Left kidney (tissue), 8 donors: ENCODE measurements around the gene PSMD1. TPM values are rescaled to one million over a fixed set of nuclear protein-coding genes. Genes with fewer than 3 reads are reported as not detected.
"Not testable (repeated sequence)": the region's sequence is repeated elsewhere in the genome, so short reads cannot be mapped to it uniquely, and the experiment has no call there.

Experiments used
- DNase-seq: peaks from one replicate; pipeline ENCODE4 v3.0.0-alpha.2; 2013
- long read RNA-seq, 8 donors: transcript quantifications; one replicate each; lab custom pipeline, GENCODE V29; 2026
- polyA plus RNA-seq: library from polyadenylated mRNA; unstranded; fragments of 120-200 nt; gene quantifications from one replicate; pipeline ENCODE4 v1.2.1, GENCODE V29; 2013; ENCODE audit not compliant: insufficient read length

The PSMD1 gene
- 111 TPM for polyA plus RNA-seq
- long read RNA-seq, donor 1, transcript PSMD1-212 (2 exons, 546 nt): major isoform, 13 of 44 reads
- long read RNA-seq, donor 1, partial matches to known transcripts: 26 of 44 reads
- long read RNA-seq, donor 1, other reads (novel, unspliced or antisense): 0 of 44 reads
- long read RNA-seq, donor 2, partial matches to known transcripts: 26 of 30 reads
- long read RNA-seq, donor 2, other reads (novel, unspliced or antisense): 0 of 30 reads
- long read RNA-seq, donor 3, transcript PSMD1-212 (2 exons, 546 nt): major isoform, 5 of 24 reads
- long read RNA-seq, donor 3, partial matches to known transcripts: 19 of 24 reads
- long read RNA-seq, donor 3, other reads (novel, unspliced or antisense): 0 of 24 reads
- long read RNA-seq, donor 4, partial matches to known transcripts: 12 of 18 reads
- long read RNA-seq, donor 4, other reads (novel, unspliced or antisense): 0 of 18 reads
- long read RNA-seq, donor 5, transcript PSMD1-201 (25 exons, 3,326 nt): minor isoform, 6 of 50 reads
- long read RNA-seq, donor 5, transcript PSMD1-212 (2 exons, 546 nt): major isoform, 7 of 50 reads
- long read RNA-seq, donor 5, partial matches to known transcripts: 37 of 50 reads
- long read RNA-seq, donor 5, other reads (novel, unspliced or antisense): 0 of 50 reads
- long read RNA-seq, donor 6, partial matches to known transcripts: 22 of 26 reads
- long read RNA-seq, donor 6, other reads (novel, unspliced or antisense): 0 of 26 reads
- long read RNA-seq, donor 7, transcript PSMD1-212 (2 exons, 546 nt): major isoform, 7 of 57 reads
- long read RNA-seq, donor 7, partial matches to known transcripts: 48 of 57 reads
- long read RNA-seq, donor 7, other reads (novel, unspliced or antisense): 0 of 57 reads
- long read RNA-seq, donor 8, partial matches to known transcripts: 10 of 12 reads
- long read RNA-seq, donor 8, other reads (novel, unspliced or antisense): 0 of 12 reads

DNA sequence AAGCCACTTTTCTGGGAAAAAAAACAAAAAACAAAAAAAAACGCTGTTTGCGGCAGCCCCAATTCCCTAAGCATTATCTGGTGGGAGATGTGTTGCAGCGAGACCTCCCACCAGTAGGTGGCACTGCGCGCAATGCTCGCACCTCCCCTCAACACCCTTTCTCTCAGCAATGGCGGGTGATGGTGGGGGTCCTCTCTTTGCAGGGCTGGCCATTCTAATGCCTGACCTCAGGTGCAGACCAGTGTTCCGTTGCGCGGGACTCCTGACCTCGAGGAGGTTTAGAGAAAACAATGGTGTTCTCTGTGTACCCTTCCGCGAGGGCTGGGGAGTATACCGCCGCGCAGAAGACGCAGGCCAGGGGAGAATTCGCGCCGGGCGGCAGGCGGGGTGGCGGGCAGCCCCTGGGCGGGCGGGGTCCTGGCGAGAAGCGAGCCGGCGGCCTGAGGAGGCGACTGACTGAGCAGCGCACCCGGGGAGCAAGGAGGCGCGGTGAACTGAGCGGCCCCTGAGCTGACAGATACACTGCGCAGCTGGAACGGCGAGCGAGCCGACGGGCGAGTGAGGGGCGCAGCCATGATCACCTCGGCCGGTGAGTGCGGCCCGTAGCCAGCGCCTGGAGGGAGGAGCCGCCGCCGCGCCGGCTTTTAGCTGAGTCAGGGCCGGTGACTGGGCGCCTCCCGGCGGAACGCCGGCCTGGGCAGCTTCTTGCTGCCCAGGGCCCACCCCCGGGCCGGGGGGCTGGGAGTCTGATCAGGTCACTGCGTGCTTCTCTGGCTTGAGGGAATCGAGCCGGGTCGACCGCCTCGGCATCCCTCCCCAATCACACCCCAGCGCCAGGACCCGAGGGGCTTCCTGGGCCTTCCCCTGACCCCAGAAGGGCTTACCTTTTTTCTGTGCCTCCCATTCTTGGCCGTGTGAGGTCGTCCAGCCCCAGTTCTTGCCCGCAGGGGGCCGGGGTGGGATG lies at the start of gene PSMD1:
PSMD1 (plus strand) TSS at position 415 of the 964 bp plus-strand sequence; CDS start at position 574, 159 bp downstream.
- DNase-seq: peak; percentile 93

DNA sequence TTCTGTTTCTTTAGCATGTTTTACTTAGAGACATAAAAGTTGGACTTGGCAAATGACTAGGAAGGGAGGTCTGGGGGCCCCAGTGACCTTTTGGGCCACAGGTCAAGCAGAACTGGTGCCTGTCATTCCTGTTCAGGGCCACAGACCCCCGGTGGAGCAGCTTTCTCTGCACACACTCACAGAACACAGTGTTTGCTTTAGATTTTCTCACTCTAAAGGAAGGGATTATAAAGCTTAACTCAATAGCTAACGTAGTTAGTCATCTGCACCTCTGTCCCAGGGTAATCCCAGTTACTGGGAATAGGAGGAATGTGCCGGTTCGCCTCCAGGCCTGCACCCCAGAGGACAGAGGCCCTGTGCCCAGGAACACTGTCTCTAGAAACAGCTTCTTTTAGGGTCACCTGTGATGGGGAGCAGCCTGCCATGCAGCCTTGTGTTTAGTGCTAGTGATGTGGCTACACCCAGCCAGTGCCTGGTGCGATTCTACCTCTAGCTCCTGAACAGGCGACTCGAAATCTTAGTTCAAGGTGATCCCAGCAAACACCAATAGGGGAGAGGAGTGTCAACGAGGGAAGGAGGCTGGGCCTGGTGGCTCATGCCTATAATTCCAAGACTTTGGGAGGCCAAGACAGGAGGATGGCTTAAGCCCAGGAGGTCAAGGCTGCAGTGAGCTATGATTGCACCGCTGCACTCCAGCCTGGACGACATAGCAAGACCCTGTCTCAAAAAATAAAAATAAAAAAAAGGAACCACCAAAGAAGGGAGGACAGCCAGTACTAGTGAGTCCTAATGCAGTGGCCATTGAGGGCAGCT lies 49.2 kb upstream of the PSMD1 start:
- DNase-seq: no peak

DNA sequence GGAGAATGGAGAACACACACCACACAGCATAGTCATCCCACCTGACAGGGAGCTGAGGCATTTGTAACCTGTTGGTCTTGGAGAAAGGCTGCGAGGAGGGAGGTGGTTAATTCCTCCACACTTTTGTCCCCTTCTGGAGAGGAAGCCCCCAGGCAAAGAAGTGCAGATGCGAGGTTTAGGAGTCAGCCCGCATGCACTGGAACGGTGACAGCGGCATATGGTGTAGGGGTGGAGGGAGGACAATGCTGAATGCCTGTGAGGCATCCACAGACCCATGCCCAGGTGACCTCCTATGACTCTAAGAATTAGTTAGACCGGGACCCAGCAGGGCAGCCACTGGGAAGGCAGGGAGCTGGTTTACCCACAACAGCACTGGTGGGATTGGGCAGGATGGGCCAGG lies 48.5 kb upstream of the PSMD1 start:
- DNase-seq: no peak

DNA sequence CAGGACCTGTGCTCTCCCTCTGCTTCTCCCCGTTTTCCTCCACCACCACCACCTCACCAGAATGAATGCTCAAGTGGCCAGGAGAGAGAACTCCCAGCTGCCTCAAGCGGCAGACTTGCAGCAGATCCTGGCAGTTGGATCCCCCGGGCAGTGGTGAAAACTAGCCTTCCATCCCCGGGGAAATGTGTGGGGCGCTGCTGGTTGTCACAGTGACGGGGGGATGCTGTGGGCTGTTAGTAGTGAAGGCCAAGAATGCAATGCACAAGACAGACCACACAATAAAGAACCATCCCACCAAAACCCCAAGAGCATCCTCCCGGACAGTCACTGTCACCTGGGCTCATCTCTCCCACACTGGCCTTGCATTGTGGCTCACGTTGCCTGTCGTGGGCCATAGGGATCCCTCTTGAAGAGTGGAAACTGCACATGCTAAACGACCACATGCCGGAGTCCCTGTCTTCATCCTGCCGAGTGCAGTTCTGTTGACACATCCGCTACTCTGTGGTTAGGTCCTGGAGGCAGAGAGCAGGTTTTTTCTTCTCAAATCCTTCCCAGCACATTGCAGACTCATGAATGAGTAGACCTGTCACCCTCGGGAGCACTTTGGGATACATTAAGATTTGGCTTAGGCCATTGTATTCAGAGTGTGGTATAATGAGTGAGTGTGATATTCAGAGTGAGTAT lies 47.3 kb upstream of the PSMD1 start:
- no peak for DNase-seq

DNA sequence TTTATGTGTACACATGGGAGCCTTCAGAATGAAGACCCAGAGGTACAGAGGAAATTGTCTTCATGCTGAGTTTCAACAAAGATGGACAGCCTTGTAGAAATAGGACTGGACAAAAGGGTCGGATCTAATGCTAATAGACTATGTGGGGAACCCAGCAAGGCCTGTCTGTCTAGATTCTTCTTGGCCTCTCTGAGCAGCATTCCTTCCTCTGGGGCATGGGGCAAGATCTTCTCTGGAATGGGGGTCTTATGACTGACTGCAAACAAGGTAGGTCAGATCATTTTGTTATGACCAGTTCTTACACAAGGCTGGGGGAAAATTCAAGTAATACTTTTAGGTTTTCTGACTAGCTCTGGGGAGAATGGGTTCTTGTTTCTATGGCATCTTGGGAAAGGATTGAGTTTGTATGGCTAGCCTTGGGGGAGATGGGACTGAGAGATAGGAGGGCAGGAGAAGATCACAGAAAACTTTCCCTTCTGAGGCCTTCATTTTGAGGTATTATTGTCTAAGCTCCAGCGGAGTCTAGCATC lies 46.4 kb upstream of the PSMD1 start:
- DNase-seq: no peak

DNA sequence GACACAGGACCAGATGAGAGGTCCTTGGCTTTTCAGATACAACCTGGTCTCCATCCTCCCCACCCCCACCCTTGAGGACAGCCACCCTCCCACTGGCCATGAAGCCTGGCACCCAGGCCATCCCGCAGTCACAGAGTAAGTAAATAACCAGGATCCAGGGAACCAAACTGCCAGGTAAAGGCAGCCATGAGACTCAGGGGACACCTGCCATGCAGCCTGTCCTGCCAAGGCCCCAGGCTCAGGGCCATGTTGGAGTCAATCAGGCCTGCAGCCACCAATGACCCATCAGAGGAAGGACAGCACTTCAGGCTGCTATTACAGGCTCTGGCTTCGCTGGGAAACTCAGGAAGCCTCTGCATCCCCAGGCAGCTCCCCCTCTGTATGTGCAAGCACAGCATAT lies 45.1 kb upstream of the PSMD1 start:
- no peak for DNase-seq

DNA sequence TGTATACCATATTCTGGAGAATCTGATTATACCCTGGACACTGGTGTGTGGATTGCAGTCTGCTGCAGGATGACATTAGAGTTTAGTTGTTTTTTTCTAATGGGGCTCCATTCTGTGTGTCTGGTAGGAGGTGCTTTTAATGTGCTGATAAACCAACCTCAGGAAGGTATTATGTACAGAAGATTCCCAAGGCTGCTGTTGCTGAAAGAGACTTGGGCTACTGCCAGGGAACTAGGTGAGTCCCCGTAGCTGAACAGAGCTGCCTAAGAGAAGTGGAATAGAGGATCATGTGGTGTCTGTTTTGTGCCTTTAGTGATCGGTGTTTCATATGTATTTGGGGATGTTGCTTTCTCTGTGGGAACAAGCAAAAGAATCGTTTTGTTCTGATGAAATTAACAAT lies 44.2 kb upstream of the PSMD1 start:
- no peak for DNase-seq

DNA sequence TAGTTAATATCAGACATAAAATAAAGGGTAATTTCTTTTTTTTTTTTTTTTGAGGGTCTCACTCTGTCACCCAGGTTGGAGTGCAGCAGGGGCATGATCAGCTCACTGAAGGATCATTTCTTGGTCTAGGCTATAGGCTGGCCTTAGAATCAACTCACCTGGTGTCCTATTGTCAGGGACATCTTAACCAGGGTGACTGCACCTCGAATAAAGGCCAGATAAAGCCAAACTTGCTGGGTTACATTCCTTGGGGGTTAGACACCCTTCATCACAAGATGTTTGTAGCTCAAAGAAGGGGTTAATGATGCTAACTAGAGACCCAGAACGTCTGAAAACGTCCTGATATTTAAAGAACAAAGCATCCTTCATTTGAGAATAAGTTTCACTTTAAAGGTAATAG lies 42.8 kb upstream of the PSMD1 start:
- no peak for DNase-seq

DNA sequence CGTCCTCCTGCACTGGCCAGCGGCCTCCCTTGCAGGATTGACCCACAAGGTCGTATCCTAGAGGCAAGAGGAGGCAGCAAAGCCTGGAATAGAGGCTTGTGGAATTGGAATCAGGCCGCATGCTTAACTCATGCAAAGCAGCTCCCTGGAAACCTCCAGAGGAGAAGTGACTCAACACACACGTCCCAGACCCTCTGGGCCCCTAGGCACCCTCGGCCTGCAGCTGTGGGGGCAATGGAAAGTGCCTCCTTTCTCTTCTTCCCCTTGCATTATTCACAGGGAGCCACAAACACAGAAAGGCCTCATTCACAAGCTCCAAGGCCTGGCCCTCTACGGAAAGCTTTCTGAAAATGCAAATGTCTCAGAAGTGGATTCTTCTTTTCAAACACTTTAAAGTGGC lies 41.2 kb upstream of the PSMD1 start:
- no peak for DNase-seq

DNA sequence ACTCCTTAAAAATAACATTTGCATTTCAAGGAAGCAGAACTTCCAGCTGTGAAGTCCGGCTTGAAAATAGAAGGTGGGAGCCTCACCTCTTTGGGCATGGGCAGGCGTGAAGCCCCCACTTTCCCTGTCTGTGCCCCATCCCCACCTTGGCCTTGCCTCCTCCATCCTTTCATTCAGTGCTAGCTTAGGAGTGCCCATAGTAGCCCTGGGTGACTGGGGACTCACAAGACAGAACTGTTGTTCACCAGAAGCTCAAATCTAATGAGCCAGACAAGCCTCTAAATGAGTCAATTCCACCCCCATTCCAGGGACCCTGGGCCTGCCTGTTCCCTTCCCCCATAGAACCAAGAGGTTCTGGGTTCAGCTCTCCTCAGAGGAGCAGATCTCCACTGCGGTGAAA lies 40.7 kb upstream of the PSMD1 start:
- no peak for DNase-seq

DNA sequence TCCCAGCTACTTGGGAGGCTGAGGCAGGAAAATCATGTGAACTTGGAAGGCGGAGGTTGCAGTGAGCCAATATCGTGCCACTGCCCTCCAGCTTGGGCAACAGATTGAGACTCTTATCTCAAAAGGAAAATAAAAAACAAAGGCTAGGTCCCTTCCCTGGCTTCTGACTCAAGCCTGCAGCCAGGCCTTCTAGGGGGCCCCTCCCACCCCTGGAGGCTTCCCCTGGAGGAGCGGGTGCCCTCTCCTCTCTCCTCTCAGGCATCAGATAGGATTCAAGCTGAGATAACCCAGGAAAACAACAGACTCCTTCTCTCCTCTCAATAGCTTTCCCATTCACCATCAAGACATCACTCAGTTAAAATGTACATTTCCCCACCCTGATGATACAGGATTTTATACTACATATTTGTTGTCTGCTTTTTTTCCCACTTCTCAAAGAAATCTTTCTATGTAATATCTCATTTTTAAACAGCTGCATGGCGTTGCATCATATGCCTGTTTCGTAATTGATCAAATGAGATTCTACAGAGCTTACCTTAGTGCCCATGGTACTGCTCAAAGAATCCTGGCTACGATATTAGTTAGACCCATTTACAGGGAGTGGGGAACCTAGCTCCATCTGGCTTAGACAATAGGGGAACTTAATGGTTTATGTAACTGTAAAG lies 40.0 kb upstream of the PSMD1 start:
- DNase-seq: no peak

DNA sequence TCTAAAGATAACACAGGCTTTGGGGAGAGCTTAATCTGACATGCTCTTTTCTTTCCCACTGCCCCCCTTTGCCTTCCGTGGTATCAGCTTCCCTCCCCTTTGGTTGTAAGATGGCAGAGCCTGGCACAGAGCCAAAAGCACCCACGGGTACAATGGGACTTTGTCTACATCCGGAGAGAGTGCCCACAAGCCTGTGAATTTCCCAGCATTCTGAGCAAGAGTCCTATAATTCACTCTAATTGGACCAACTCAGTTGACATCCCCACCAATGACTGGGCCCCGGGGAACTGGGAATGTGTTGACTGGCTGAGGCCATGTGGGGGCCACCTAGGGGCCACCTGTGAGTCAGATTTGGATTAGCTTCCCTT lies 39.5 kb upstream of the PSMD1 start:
- DNase-seq: no peak

DNA sequence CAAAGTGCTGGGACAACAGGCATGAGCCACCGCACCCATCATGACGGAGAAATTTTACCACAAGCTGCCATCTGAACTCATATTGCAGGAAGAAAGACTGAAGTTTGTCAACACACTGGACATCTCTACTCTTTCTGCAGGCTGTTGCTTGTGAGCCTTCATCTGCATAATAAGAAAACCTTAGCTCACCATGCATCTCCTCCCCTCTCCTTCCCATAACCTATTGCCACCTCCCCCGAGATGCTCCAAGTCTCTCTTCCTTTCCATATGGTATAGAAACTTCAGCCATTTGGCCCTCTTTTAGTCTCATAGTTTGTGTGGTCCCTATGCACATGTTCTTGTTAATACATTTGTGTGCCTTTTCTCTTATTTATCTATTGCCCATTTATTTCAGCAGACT lies 38.5 kb upstream of the PSMD1 start:
- DNase-seq: no peak

DNA sequence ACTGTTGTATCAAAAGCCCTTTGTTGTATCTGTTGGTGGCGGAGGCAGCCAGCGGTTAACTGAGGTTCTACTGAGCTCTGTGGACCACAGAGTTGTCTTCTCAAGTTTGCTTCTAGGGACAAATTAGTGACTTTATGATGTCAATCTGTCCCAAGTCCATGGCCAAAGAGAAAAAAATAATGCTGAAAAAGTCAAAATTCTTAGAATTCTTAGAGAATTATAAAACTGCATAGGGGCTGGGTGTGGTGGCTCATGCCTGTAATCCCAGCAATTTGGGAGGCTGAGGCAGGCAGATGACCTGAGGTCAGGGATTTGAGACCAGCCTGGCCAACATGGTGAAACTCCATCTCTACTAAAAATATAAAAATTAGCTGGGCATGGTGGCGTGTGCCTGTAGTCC lies 31.6 kb upstream of the PSMD1 start:
- not testable (repeated sequence) for DNase-seq

DNA sequence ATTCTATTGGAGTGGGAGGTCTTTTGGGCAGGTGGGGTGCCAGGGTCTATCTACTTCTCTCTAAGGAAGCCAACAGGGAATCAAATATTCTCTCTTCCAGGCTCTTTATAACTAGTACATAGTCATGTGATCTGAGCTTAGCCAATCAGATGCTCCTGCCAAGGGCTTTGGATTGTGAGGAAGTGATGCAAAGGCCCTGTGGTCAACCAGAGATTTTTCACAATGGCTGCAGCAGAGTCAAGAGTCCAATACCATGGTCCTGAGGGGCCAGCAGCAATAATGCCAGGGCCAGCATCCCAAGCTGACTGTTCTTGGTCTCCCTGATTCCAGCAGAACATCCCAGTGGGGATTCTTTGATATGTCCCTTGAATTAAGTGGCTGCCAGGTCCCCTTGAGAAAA lies 27.8 kb upstream of the PSMD1 start:
- no peak for DNase-seq

DNA sequence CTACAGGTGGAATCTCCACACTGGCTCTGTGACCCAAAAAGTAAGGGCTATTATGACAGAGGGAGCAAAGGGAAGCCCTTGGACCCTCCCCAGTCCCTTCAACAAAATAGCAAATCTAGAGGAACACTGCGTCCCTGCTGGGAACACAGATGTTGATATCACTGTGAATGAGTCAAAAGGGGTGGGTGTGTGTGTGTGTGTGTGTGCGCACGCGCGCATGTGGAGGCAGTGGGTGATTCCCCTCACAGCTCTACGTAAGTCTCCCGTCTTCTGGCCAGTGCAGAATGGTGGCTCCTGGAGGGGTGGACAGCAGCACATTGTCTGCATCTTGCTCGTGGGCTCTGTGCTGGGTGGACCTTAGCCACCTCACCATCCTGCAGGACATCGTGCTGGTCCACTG lies 27.1 kb upstream of the PSMD1 start:
- no peak for DNase-seq

DNA sequence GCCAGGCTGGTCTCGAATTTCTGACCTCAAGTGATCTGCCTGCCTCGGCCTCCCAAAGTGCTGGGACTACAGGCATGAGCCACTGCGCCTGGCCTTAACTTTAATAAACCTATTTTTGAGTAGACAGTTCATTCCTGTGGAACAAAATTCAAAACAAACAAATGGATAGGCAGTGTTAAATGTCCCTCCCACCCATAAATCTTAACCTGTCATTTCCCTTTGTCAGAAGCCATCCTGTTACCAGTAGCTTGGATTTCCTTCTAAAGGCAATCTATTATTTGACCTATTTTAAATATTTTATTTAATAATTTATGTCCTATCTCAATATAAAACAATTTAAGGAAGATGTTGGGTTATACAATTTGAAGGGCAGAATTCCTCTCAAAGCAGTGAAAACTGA lies 25.9 kb upstream of the PSMD1 start:
- DNase-seq: no peak

DNA sequence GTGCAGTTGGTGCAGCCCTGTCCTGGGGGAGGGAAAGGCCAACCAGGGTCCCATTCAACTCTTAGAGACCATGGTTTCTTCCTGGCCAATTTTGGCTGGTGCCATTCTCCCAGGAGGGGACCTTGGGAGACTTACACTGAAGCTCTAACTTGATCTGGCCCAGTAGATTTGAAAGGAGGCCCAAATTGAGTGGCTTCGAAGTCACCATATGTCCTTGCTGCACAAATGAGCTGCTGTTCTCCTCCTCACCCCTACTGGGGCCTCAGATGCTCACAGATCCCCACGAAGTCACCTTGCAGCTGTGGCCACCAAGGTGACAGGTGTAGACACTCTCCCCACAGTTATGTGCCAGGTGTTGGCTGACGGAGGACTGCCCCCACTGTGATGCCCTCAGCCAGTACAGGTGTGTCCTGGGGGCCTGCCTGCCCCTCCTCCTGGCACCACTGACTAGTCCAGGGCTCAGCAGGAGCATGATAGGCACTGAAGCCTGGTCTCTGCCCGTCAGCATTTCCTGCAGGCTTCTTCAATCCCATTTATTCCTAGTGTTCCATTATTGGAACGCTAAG lies 24.0 kb upstream of the PSMD1 start:
- DNase-seq: no peak
